Measurements from ENCODE around the gene SP3. TPM values are rescaled to one million over a fixed set of nuclear protein-coding genes. Genes with fewer than 3 reads are reported as not detected.

SP3 gene
- total RNA-seq, 2 donors from 2014 or later, result 41.0 to 42.8 TPM

DNA sequence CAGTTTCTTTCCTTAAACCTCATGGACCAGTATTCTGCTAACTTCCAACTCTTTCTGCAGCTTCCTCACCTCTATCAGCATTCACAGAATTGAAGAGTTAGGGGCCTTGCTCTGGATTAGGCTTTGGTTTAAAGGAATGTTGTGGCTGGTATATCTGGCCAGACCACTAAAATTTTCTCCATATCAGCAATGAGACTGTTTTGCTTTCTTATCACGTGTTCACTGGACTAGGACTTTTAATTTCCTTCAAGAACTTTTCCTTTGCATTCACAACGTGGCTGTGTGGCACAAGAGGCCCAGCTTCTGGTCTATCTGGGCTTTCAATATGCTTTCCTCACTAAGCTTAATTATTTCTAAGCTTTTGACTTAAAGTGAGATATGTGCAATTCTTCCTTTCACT lies 33.4 kb downstream of the SP3 start:
- WGBS, 2 donors, result 34 to 49% methylated on average over 2 of the region's 2 CpGs

DNA sequence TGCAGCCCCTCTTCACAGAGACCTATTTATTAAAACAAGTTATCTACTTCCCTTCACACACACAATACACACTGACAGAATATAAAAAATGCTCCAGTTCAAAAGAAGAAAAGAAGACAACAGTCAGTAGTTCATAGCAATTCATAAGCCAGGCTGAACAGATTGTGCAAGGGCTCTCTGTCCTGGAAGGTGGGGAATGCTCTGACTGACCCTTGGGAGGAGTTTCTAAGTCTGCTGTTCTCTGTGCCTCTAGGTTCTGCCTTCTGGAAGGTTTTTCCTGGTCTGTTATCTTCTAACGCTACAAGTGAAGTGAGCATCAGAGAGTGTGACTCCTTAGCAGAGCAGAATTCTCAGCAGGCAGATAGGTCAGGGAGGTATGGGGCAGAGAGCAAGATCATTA lies 35.7 kb downstream of the SP3 start:
- Histone ChIP-seq H3K9me3 (no peaks in the 10 kb centered on the region), H3K4me1 (peaks cover 22% of the 10 kb centered on the region), H3K27ac (no peak overlapping the region), H3K27me3 (no peaks in the 10 kb centered on the region), H3K36me3 (replicated peaks in 1 of 2; ENCODE audit: insufficient read depth in 1 of 2, low read depth in 2 of 2) (no peaks in the 10 kb centered on the region), H3K4me3 (no peak overlapping the region)
- no peak for DNase-seq
- intact Hi-C loops (cut with DNase I), result no loop called here
- no peak for ATAC-seq
- 79% methylated on average over 1 of the region's 1 CpG for WGBS, 2 donors
- no peak for TF ChIP-seq POLR2A (IDR thresholded peaks at IDR 0.05)
- no peak for TF ChIP-seq CTCF (IDR thresholded peaks at IDR 0.05)

More for the DNA sequence above, 33.4 kb downstream of the SP3 start:
- H3K9me3 ChIP-seq, result no peaks in the 10 kb centered on the region
- H3K27ac ChIP-seq, result no peak overlapping the region
- H3K4me3 ChIP-seq, result no peak overlapping the region
- DNase-seq (no peak), ATAC-seq (no peak)
- no peak for TF ChIP-seq POLR2A (IDR thresholded peaks at IDR 0.05)
- no peak for TF ChIP-seq CTCF (IDR thresholded peaks at IDR 0.05)
- H3K27me3 ChIP-seq, result no peaks in the 10 kb centered on the region
- no peaks in the 10 kb centered on the region for H3K36me3 ChIP-seq (replicated peaks in 1 of 2; ENCODE audit: insufficient read depth in 1 of 2, low read depth in 2 of 2)
- intact Hi-C loops (cut with DNase I), result no loop called here
- H3K4me1 ChIP-seq, result peaks cover 27% of the 10 kb centered on the region

- Histone ChIP-seq H3K4me3 (no peak overlapping the region), H3K4me1 (peaks cover 28% of the 10 kb centered on the region), H3K27ac (no peak overlapping the region), H3K9me3 (no peaks in the 10 kb centered on the region), H3K27me3 (no peaks in the 10 kb centered on the region), H3K36me3 (replicated peaks in 1 of 2; ENCODE audit: insufficient read depth in 1 of 2, low read depth in 2 of 2) (no peaks in the 10 kb centered on the region)
- ATAC-seq (no peak), DNase-seq (no peak)
- TF ChIP-seq POLR2A (IDR thresholded peaks at IDR 0.05) (no peak), CTCF (IDR thresholded peaks at IDR 0.05) (no peak)
- intact Hi-C loops (cut with DNase I), result no loop called here
Measured at GRCh38 chr2:173926875-173927274, 38.3 kb downstream of the SP3 start.

DNA sequence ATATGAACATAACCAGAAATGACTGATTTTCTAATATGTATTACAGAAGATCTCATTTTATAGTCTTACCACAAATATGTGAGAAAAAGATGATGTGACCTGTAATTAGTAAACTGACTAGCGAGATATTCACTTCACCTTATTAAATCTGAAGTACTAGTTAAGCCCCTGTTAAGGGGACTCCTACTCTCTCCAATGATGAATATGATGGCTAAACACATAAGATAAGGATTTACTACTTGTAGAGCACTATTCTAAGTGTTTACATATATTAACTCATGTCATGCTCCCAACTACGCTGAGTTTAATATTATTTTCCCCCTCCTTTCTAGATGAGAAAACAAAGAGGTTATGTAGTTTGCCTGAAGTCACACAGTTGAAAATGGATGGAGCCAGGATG lies 40.9 kb downstream of the SP3 start:
- intact Hi-C loops (cut with DNase I), result no loop called here
- no peaks in the 10 kb centered on the region for H3K27me3 ChIP-seq
- H3K27ac ChIP-seq, result no peak overlapping the region
- TF ChIP-seq CTCF (IDR thresholded peaks at IDR 0.05), result no peak
- no peak for TF ChIP-seq POLR2A (IDR thresholded peaks at IDR 0.05)
- no peaks in the 10 kb centered on the region for H3K9me3 ChIP-seq
- no peak for ATAC-seq
- DNase-seq, result no peak
- H3K4me1 ChIP-seq, result peaks cover 25% of the 10 kb centered on the region
- 91 to 93% methylated on average over 2 of the region's 2 CpGs for WGBS, 2 donors
- no peak overlapping the region for H3K4me3 ChIP-seq
- H3K36me3 ChIP-seq (replicated peaks in 1 of 2; ENCODE audit: insufficient read depth in 1 of 2, low read depth in 2 of 2), result no peaks in the 10 kb centered on the region

DNA sequence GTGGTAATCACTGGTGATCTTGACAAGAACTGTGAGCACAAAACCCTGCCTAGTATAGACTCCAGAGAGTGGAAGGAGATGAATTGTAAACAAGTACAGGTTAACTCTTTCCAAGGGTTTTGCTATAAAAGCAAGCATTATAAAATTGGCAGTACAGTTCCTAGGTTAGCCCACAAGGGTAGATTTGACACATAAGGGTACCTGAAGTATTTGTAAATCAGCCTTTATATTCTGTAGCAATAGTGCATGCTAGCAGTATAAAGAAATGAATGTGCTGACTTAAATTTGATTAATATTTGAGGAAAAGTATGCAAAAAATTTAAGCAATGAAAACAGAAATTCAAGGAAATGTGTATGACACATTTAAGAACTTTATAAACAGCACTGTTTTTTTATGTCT lies 42.4 kb downstream of the SP3 start:
- Histone ChIP-seq H3K27me3 (no peaks in the 10 kb centered on the region), H3K4me1 (peaks cover 25% of the 10 kb centered on the region), H3K4me3 (no peak overlapping the region), H3K9me3 (no peaks in the 10 kb centered on the region), H3K36me3 (replicated peaks in 1 of 2; ENCODE audit: insufficient read depth in 1 of 2, low read depth in 2 of 2) (no peaks in the 10 kb centered on the region), H3K27ac (no peak overlapping the region)
- DNase-seq (no peak), ATAC-seq (no peak)
- intact Hi-C loops (cut with DNase I), result no loop called here
- no peak for TF ChIP-seq POLR2A (IDR thresholded peaks at IDR 0.05)
- no peak for TF ChIP-seq CTCF (IDR thresholded peaks at IDR 0.05)

Data from body of pancreas (tissue), 4 donors.